Kidney (tissue), 14 donors: ENCODE results near the gene WNT3. TPM values are rescaled to one million over a fixed set of nuclear protein-coding genes. Genes with fewer than 3 reads are reported as not detected.
"Not testable (repeated sequence)": the region's sequence is repeated elsewhere in the genome, so short reads cannot be mapped to it uniquely, and the experiment has no call there.

Experiments
- DNase-seq, 5 donors: peaks; one replicate each; pipeline ENCODE4 v3.0.0-alpha.2; 2013 to 2020
- FAIRE-seq: peaks from 2 replicates; lab custom pipeline; 2012; peaks lifted over from hg19 to GRCh38; lab: Jason Lieb, UNC
- H3K27ac ChIP-seq, 2 donors: one replicate each; pipeline ENCODE4 v1.7.0; 2013; ENCODE audit warnings: low read depth in 2 of 2, low read length in 2 of 2, inconsistent platforms in 1 of 2
- H3K27me3 ChIP-seq: one replicate; pipeline ENCODE4 v1.7.1; 2013; ENCODE audit warnings: low read length, inconsistent platforms; ENCODE audit not compliant: control insufficient read depth, insufficient read depth
- H3K36me3 ChIP-seq, 3 donors: one replicate each; pipeline versions ENCODE4 v1.7.0 to v1.7.1; 2013; ENCODE audit warnings: low read length in 3 of 3, control low read depth in 1 of 3, inconsistent platforms in 1 of 3; ENCODE audit not compliant: insufficient read depth in 3 of 3, control insufficient read depth in 2 of 3
- H3K4me1 ChIP-seq, 3 donors: one replicate each; pipeline versions ENCODE4 v1.7.0 to v1.7.1; 2013; ENCODE audit warnings: low read length in 3 of 3, inconsistent platforms in 1 of 3, low read depth in 1 of 3; ENCODE audit not compliant: control insufficient read depth in 2 of 3, insufficient read depth in 2 of 3
- H3K4me3 ChIP-seq, 3 donors: one replicate each; pipeline versions ENCODE4 v1.7.0 to v1.8.1; 2013; ENCODE audit warnings: low read length in 3 of 3, control low read depth in 1 of 3, inconsistent platforms in 1 of 3
- H3K9ac ChIP-seq, 3 donors: one replicate each; pipeline versions ENCODE4 v1.7.0 to v1.7.1; 2013; ENCODE audit warnings: low read length in 3 of 3, control low read depth in 1 of 3, inconsistent platforms in 1 of 3
- H3K9me3 ChIP-seq, 3 donors: one replicate each; pipeline versions ENCODE4 v1.7.0 to v1.7.1; 2013; ENCODE audit warnings: low read length in 3 of 3, control low read depth in 1 of 3, inconsistent platforms in 1 of 3; ENCODE audit not compliant: control insufficient read depth in 2 of 3, insufficient read depth in 1 of 3
- intact Hi-C: fragments of 100-400 bp; cut with DNase I; formaldehyde crosslinking; loops from one replicate; pipeline ENCODE4 v1.11.1; 2022
- polyA plus RNA-seq: library from polyadenylated mRNA; stranded (reverse); fragments of 350-450 nt; fragmentation: Illumina TruSeq; extraction: RNeasy Lipid Tissue Mini Kit (QIAGEN cat#74804); gene quantifications from one replicate; pipeline ENCODE4 v1.2.3, GENCODE V29; 2014; ENCODE audit warnings: low read depth, low replicate concordance; ENCODE audit not compliant: insufficient read depth
- total RNA-seq: library from RNA; stranded (reverse); fragmentation: NEBNext Ultra II Directional; extraction: Animal tissue kit (Norgen Biotek cat#: 25700); gene quantifications from one replicate; pipeline ENCODE4 v1.2.1, GENCODE V29; 2021
- TF ChIP-seq, protein P1 (sequence below): IDR thresholded peaks from 3 replicates; pipeline ENCODE4 v1.5.1; 2012; ENCODE audit warnings: mild to moderate bottlenecking, moderate library complexity, borderline replicate concordance; ENCODE audit not compliant: insufficient read depth; ENCODE audit errors: extremely low read depth
- donor health status: control.
- donor health status: control.
- donor health status: control.
- donor health status: control.
- donor health status: control.
- donor health status: DM: yes; HTN: yes; CAD: no.
- donor health status: Normal renal cell carcinoma (clear cell type).

Gene WNT3
- total and polyA plus RNA-seq, 2 donors from 2014 or later, result 0.38 to 1.3 TPM

DNA sequence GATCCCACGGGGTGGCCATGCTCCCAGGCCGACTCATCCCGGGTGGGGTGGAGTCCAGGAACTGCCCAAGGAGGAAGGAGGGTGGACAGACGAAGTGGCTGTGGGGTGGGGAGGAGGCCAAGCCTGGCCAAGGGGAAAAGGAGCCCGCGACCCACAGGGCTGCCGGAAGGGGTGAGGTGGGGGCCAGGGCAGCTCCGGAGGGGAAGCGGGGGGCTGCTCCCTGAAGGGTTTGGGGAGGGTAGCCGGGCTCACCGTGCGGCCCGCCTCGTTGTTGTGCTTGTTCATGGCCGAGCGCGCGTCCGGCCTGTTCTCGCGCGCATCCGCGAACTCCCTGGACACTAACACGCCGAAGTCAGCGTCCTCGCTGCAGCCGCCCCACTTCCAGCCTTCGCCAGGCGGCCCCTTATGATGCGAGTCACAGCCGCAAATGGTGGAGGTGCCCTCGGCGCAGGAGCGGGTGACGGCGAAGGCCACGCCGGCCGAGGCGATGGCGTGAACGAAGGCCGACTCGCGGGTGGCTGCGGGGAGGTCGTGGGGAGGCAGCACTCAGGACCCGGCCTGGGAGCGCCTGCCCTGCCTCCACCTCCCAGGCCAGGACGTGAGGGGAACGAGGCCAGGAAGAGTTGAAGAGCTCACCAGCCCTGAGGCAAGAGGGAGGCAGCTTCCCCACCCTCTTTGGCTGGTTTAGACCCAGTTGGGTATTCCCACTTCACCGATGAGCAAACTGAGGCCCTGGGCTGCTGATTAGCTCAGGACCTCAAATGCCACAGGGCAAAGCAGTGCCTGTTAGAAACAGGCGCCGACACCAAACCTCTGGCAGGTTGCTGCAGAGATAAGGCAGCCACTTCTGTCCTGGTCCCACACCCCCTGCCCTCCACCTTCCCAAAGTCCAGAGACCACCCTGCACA is 48.7 kb downstream of the WNT3 start:
- no peak overlapping the region for H3K27ac ChIP-seq
- H3K9me3 ChIP-seq, result no peaks in the 10 kb centered on the region
- H3K36me3 ChIP-seq, result no peaks in the 10 kb centered on the region
- TF ChIP-seq, protein P1, sequence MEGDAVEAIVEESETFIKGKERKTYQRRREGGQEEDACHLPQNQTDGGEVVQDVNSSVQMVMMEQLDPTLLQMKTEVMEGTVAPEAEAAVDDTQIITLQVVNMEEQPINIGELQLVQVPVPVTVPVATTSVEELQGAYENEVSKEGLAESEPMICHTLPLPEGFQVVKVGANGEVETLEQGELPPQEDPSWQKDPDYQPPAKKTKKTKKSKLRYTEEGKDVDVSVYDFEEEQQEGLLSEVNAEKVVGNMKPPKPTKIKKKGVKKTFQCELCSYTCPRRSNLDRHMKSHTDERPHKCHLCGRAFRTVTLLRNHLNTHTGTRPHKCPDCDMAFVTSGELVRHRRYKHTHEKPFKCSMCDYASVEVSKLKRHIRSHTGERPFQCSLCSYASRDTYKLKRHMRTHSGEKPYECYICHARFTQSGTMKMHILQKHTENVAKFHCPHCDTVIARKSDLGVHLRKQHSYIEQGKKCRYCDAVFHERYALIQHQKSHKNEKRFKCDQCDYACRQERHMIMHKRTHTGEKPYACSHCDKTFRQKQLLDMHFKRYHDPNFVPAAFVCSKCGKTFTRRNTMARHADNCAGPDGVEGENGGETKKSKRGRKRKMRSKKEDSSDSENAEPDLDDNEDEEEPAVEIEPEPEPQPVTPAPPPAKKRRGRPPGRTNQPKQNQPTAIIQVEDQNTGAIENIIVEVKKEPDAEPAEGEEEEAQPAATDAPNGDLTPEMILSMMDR, result no peak
- H3K27me3 ChIP-seq, result no peaks in the 10 kb centered on the region
- DNase-seq, result peak in 3 of 5 donors; percentile 59 to 70 (median 68)
- H3K4me1 ChIP-seq, result peaks cover 0 to 14% (median 0%) of the 10 kb centered on the region in 3 donors
- no peak for FAIRE-seq
- no peak overlapping the region for H3K9ac ChIP-seq
- intact Hi-C loops, result no loop called here
- H3K4me3 ChIP-seq, result peak overlapping the region in 1 of 3 donors; percentile 20

DNA sequence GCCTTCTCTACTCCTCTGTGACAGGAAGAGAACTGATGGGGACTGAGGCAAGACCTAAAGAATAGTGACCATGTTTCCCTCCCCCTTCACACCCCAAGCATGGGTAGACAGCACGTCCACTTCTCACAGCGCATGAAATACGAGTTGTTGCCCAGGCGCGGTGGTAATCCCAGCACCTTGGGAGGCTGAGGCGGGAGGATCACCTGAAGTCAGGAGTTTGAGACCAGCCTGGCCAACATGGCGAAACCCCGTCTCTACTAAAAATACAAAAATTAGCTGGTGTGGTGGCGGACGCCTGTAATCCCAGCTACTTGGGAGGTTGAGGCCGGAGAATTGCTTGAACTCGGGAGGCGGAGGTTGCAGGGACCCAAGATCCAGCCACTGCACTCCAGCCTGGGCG is 49.6 kb downstream of the WNT3 start:
- H3K9ac ChIP-seq, intact Hi-C loops, H3K27ac ChIP-seq, FAIRE-seq, H3K36me3 ChIP-seq, H3K27me3 ChIP-seq, H3K4me3 ChIP-seq, H3K9me3 ChIP-seq, DNase-seq: not testable (repeated sequence)
- peaks cover 0 to 14% (median 0%) of the 10 kb centered on the region in 3 donors for H3K4me1 ChIP-seq

GRCh38 chr17:46768540-46768870 is 50.0 kb downstream of the WNT3 start:
- TF ChIP-seq, protein P1, result no peak
- FAIRE-seq (no peak), DNase-seq (no peak)
- Histone ChIP-seq H3K4me3 (no peak overlapping the region), H3K9ac (no peak overlapping the region), H3K9me3 (no peaks in the 10 kb centered on the region), H3K27me3 (no peaks in the 10 kb centered on the region), H3K27ac (no peak overlapping the region), H3K4me1 (peaks cover 0 to 14% (median 0%) of the 10 kb centered on the region in 3 donors), H3K36me3 (no peaks in the 10 kb centered on the region)
- intact Hi-C loops, result no loop called here
